HL-60 (cell line): ENCODE results near the gene ABCB10.
A peak's percentile ranks its signal among the peaks of the same experiment; 100 is the strongest.

Source experiments
- DNase-seq, 2 experiments: peaks; one replicate each; pipeline ENCODE4 v3.0.0-alpha.2; 2010 to 2020; ENCODE audit warnings: low read depth in 1 of 2, low spot score in 1 of 2
- H3K27ac ChIP-seq: fragments of 250-450 bp; sonication (Bioruptor Pico); replicated peaks from 2 replicates; pipeline ENCODE4 v1.5.1; 2020; ENCODE audit warnings: mild to moderate bottlenecking, moderate library complexity
- H3K27me3 ChIP-seq: fragments of 250-450 bp; sonication (Bioruptor Pico); 2 replicates; pipeline ENCODE4 v1.5.1; 2021; ENCODE audit warnings: mild to moderate bottlenecking, moderate library complexity; ENCODE audit not compliant: insufficient read depth, poor library complexity, severe bottlenecking
- H3K4me3 ChIP-seq: replicated peaks from 2 replicates; pipeline ENCODE4 v1.5.1; 2011; ENCODE audit warnings: mild to moderate bottlenecking, control low read depth, low read length; ENCODE audit not compliant: insufficient read depth
- CTCF ChIP-seq: IDR thresholded peaks from one replicate; pipeline ENCODE4 v1.5.1; 2011; ENCODE audit warnings: low read length, control low read depth, inconsistent platforms; ENCODE audit not compliant: insufficient read depth
- GABPA ChIP-seq: IDR thresholded peaks from 2 replicates; pipeline ENCODE4 v1.6.1; 2012; ENCODE audit warnings: low read depth
- POLR2AphosphoS5 ChIP-seq: IDR thresholded peaks from 2 replicates; pipeline ENCODE4 v1.6.1; 2012; ENCODE audit warnings: low read depth
- REST ChIP-seq: IDR thresholded peaks from 2 replicates; pipeline ENCODE4 v1.6.1; 2012; ENCODE audit warnings: low read depth; ENCODE audit not compliant: insufficient replicate concordance
- SPI1 ChIP-seq: IDR thresholded peaks from 2 replicates; pipeline ENCODE4 v1.6.1; 2012; ENCODE audit warnings: low read depth, mild to moderate bottlenecking, borderline replicate concordance

The ABCB10 gene

GRCh38 chr1:229585338-229585737 lies 26.8 kb upstream of the ABCB10 start:
- H3K27ac ChIP-seq, result no peak overlapping the region
- H3K27me3 ChIP-seq, result no peaks in the 10 kb centered on the region
- no peak overlapping the region for H3K4me3 ChIP-seq
- peak in 1 of 2 experiments; percentile 27 for DNase-seq
- no peak for TF ChIP-seq SPI1
- no peak for TF ChIP-seq POLR2AphosphoS5
- TF ChIP-seq CTCF, result no peak
- no peak for TF ChIP-seq REST
- TF ChIP-seq GABPA, result no peak

GRCh38 chr1:229582715-229583114 lies 24.2 kb upstream of the ABCB10 start:
- Histone ChIP-seq H3K27ac (no peak overlapping the region), H3K27me3 (no peaks in the 10 kb centered on the region), H3K4me3 (no peak overlapping the region)
- TF ChIP-seq REST (no peak), CTCF (no peak), GABPA (no peak), SPI1 (no peak), POLR2AphosphoS5 (no peak)
- DNase-seq, result no peak

- H3K4me3 ChIP-seq, result peak overlapping the region; percentile 20
- peak; percentile 51 to 53 for DNase-seq
- H3K27ac ChIP-seq, result no peak overlapping the region
- TF ChIP-seq POLR2AphosphoS5, result no peak
- TF ChIP-seq CTCF, result no peak
- no peak for TF ChIP-seq SPI1
- no peak for TF ChIP-seq GABPA
- TF ChIP-seq REST, result no peak
- no peaks in the 10 kb centered on the region for H3K27me3 ChIP-seq
Measured at GRCh38 chr1:229582011-229582694, 23.6 kb upstream of the ABCB10 start.
